Retina (tissue), 1 donor: ENCODE data around the gene MAP3K20.
"Not testable (repeated sequence)": the region's sequence is repeated elsewhere in the genome, so short reads cannot be mapped to it uniquely, and the experiment has no call there.

ENCODE experiments used
- DNase-seq: peaks from one replicate; pipeline ENCODE4 v3.0.0-alpha.2; 2016

The MAP3K20 gene

DNA sequence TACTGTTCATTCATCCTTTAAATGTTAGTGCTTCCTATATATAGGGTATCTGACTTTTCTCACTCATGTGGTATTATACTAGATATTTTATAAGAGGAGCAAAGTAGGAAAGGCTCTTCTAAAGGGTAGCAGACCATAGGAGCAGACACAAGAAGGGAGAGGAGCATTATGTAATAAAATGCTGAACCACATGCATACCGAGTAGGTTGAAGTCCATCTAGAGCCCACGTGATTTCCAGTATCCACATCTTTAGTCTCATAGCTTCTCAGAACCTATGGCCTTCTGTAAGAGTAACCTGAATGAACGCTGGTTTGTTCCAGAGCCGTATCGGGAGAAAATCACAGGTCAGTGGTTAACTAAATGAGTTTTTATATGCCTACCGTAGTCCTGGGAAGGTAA, 85.9 kb downstream of the MAP3K20 start:
- DNase-seq: no peak

DNA sequence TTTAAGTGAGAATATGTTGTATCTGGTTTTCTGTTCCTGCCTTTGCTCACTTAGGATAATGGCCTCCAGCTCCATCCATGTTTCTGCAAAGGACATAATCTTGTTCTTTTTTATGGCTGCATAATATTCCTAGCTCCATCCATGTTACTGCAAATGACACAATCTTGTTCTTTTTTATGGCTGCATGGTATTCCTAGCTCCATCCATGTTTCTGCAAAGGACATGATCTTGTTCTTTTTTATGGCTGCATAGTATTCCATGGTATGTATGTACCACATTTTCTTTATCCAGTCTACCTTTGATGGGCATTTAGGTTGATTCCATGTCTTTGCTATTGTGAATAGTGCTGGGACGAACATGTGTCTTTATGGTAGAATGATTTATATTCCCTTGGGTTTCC, 87.7 kb downstream of the MAP3K20 start:
- DNase-seq: not testable (repeated sequence)

DNA sequence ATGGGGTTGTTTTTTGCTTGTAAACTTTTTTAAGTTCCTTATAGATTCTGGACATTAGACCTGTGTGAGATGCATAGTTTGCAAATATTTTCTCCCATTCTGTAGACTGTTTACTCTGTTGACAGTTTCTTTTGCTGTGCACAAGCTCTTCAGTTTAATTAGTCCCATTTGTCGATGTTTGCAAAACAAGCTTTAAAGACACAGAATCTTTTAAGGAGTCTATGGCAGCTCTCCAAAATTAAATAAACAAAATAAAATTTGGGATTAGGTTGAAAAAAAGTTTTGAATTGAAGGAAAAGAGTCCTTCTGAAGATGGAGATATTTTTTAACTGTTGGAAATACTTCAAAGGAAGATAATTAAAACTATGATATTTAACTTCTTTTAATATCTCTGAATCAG, 88.8 kb downstream of the MAP3K20 start:
- DNase-seq: no peak

DNA sequence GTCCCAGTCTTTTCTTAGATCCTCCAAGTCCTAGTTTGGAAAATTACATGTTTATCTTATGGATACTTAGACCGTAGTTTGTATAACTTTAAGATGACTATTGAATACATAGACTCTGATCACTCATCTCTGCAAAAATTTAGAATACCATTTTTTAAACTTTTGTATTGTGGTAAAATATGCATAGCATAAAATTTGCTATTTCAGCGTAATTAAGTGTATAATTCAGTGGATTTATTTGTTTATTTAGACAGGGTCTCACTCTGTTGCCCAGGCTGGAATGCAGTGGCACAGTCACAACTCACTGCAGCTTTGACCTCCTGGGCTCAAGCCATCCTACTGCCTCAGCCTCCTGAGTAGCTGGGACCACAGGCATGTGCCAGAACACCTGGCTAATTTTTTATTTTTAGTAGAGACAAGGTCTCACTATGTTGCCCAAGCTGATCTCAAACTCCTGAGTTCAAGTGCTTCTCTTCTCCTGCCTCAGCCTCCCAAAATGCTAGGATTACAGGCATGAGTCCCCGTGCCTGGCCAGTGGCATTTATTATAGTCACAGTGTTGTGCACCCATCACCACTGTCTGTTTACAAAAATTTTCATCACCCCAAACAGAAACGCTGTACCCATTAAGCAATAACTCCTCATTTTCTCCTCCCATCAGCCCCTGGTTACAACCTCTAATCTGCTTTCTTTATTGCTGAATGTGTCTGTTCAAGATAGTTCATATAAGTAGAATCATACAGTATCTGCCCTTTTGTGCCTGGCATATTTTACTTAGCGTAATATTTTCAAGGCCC, 90.0 kb downstream of the MAP3K20 start:
- DNase-seq: no peak

DNA sequence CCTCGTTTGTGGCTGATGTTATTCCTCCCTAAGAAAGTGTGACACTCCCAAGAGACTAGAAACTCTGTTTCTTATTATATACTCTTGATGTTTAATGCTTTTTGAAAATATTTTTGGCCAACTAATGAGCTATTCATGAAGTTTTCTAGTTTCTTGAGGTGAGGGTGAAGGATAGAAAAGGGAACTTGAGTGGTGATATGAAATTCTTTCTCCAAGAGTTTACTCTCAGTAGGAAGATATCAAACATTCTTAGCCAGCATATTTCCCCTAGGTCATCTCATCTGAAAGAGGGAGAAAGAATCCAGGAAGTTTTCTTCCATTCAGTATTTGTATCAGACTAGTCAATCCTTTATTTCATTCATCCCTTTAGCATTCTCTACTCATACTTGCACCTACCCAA, 95.7 kb downstream of the MAP3K20 start:
- DNase-seq: no peak

DNA sequence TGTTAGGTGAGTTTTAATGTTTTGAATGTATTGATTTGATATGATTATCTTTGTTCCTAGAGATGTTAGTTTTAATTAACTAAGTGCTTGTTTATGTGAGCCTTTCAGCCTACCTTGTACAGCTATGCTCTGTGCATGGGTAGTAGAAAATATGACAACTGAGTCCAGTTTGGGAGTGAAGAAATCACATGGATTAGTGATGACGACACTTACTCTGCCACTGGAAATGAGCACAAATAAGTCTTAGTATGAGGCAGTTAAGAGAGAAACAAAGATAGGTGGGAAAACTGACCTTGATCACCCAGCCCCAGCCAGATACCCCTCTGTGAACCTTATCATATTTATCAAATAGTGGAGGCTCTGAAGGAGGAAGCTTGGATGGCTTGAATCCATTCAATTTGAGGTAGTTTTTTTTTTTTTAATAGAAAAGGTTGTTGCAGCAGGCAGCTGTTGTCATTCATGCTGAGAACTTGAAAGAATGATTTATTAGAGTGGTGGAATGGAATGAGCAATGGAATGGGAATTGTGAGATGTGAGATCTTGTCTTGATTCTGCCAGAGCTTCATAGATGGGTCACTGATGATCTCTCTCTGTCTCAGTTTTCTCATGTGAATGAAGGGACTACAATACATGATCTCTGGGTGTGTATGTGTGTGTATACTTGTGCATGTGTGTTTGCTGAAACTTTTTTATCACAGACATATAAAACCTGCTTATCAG, 96.4 kb downstream of the MAP3K20 start:
- DNase-seq: no peak

DNA sequence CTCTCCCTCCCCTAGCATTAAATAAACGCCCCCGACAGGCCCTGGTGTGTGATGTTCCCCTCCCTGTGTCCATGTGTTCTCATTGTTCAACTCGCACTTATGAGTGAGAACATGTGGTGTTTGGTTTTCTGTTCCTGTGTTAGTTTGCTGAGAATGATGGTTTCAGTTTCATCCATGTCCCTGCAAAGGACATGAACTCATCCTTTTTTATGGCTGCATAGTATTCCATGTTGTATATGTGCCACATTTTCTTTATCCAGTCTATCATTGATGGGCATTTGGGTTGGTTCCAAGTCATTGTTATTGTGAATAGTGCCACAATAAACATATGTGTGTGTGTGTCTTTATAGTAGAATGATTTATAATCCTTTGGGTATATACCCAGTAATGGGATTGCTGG, 98.7 kb downstream of the MAP3K20 start:
- not testable (repeated sequence) for DNase-seq

DNA sequence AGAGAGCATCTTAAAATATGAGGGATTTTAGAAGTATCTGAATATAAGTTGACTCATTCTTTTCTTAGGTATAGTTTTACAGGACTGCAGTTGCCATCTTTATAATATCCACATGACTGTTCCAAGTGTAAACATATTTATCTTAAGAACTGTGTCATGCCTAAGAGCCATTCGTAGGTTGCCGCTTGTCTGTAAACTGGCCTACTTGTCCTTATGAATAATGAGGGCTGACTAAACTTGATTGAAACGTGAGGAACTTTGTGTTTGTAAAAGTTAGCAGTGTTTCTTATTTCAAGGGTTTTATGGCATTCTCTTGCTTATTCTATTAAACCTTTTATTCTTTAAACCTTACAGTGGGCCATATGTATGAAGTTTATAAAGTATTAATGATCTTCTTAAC, 99.6 kb downstream of the MAP3K20 start:
- DNase-seq: no peak

DNA sequence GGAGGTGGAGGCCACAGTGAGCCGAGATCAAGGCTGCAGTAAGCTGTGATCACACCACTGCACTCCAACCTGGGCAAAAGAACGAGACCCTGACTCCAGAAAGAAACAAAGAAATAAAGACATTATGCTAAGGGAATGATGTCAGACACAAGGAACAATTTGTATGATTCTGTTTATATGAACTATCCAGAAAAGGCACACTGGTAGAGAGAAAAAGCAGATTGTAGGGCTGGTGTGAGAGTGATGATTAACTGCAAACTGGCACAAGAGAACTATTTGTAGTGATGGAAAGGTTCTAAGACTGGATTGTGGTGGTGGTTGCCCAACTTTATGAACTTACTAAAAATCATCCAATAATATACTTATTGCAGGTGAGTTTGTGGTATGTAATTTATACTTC, 106.3 kb downstream of the MAP3K20 start:
- DNase-seq: no peak

DNA sequence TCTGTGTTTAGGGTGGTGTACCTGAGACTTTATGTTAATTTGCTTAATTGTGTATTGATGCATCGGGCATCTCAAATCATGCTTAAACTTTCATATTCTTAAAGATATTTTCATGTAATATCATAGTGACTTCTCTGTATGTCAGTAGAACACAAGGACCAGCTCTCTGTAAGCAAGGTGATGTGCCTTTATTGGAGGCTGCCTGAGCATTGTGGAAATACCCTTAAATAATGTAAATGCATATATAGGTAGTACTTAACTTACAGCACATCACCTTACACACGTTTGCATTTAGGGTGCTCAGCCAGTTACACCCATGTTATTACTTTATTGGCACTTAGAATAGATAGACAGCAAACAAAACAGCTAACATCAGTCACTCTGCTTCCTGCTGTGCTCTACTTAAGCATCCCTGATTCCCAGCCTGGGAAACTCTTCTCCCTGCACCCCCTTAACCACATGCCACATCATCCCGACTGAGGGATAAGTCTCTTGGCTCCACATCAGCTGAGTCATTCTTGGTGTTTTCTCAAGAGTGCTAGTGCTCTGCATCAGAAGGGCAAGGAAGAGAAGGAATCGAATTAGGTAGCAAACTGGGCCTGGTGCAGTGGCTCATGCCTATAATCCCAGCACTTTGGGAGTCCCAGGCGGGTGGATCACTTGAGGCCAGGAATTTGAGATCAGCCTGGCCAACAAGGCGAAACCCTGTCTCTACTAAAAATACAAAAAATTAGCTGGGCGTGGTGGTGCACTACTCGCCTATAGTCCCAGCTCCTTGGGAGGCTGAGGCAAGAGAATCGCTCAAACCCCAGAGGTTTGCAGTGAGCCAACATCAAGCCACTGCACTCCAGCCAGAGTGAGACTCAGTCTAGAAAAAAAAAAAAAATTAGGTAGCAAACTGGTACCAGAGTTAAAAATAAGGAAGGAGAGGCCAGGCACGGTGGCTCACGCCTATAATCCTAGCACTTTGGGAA, 108.7 kb downstream of the MAP3K20 start:
- DNase-seq: no peak

DNA sequence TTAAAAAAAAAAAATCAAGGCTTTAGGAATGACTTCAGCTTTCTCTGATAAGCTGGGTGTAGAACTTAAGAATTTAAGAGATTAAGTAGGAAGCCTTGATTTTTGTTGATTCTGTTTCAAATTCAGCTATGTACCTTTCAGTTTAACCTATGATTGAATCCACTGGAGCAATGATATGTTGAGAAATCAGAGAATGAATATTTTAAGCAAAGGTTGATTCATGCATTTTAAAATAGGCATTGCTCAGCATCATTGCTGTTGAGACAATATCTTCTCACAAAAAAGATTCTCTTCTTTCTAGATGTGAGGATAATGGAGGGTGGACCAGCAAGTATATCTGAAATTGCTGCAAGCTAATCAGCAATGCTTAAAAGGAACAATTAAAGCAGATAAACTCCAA, 109.8 kb downstream of the MAP3K20 start:
- DNase-seq: no peak

DNA sequence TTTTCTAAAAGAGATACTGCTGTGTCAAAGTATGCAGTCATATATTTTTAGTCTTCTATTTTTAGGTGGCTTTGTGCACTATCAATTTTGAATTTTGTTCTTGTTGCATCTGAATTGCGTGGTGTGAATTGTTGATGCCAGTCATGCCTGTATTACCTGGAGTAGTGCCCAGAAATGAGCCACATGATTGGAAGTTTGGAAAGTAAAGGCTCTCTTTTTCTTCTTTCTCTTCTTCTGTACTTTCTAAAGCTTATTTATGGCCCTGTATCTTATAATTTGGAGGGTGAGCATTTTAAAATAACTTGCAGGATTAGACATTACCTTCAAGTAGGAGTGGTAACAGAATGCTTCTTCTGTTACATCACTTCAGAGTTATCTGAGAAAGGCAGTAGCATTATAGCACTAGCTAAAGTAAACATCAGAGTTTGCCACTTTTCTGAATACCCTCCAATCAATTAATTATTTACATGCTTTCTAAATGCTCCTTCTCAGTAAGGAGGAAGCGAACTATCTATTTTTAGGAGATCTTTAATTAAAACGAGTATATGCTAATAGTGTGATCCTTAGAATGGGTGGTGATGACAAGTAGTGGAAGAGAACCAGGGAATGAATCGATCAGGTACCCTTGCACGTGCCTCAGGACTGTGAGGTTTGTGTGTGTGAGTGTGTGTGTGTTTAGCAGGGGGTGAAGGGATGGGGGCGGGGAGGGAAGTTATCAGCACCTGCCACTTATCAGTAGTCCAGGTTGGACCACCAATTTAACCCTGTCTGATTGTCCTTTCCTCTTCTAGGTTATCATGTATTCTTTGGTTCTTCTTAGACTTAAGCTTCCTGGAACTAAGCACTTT, 112.5 kb downstream of the MAP3K20 start:
- DNase-seq: no peak

DNA sequence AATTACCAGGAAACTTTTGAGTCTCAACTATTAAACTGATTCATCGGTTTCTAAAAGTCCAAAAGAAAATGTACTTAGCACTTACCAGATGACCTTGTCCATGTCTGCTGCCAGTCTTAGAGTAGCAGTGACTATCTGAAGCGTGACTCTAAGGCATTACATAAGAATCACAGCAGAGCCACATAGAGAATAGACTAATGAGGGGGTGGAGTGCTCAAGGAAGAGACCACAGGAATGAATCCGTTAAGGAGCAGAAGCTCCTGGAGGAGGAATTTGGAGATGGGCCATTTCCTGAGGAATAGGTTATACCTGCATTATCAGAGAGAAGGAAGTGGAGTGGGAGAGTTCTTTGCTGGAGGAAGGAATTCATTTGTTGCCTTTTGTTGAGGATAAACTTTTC, 116.0 kb downstream of the MAP3K20 start:
- DNase-seq: no peak

DNA sequence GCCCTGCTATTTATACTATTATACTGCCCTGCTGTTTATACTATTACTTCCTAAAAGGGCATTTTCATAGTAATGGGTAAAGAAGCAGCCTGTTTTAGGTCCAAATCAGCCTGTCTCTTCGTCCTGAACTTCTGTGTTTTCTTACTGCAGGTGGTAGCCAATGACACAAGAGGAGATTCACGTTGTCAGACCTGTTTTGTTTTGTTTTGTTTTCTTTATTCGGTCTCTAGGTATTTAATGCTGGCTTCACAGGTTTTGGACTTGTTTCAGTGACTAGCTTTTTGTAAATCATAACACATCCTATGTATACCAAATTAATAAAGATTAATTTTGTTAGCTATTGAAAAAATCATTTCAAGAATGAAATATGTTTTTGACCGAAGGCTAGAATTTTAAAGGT, 116.4 kb downstream of the MAP3K20 start:
- DNase-seq: no peak

DNA sequence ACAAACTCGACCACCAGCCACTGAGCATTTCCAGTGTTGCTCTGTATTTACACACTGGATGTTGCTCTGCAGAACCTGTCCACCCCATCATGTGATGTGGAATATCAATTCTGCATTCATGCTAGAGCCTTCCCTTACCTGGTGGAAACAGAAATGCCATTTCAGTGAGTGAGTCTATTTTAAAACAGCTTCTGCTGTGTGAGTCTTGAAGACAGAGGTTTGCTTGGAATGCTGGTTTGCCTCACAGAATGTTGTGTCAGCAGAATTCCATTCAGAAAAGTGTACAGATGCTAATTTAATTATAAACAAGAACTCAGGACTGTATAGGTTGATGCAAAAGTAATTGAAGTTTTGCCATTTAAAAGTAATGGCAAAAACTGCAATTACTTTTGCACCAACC, 118.3 kb downstream of the MAP3K20 start:
- DNase-seq: no peak

DNA sequence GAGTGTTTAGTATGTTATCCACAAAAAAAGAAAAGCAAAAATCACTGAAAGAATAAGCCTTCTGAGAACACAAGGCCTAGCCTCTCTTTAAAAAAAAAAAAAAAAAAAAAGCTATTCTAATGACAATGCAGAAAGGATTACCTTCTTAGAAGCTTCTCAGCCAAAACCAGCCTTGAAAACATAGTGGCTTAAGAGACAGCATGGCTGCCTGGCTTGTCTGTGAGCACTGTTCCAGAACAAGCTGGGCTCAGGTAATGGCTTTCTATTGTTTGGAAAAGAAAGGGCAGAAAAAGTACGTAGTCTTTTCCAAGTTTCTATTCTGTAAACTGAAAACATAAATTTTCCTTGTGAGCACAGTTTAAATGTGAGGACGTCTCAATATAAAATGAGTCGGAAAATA, 119.5 kb downstream of the MAP3K20 start:
- DNase-seq: no peak

DNA sequence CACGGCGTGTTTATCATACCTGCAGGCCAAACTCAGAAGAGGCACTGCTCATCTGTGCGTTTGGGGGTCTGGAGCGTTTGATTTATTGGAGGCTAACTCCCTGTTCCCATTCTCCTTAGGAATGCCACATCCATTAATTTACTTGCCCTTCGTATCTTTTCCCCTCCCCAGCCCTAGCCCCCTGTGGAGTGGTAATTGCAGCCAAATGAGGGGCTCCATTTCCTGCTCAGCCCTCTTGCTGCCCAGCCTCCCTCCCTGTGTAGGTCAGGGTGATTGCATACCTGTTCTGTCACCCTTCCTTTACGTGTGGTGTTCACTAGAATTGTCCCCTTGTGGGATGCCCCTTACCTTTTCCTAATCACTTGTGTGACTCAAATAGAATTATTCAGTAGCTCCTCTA, 120.4 kb downstream of the MAP3K20 start:
- no peak for DNase-seq

DNA sequence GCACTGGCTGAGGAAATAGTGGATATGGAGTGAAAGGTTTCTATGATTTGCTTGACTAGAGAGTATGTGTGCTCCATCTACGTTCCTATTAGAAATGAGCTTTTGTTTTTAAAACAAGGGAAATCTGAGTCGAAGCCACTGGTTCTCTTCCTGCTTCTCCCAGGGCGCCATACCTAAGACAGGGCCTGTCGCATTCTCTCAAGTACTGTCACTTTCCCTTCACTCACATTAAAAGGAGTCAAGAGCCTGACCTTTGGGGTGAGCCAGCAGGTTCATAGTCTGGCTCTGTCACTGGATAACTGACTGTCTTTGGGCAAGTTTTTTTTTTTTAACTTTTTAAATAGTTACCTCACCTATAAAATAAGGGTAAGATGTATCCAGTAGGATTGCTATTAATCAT, 121.0 kb downstream of the MAP3K20 start:
- DNase-seq: no peak

DNA sequence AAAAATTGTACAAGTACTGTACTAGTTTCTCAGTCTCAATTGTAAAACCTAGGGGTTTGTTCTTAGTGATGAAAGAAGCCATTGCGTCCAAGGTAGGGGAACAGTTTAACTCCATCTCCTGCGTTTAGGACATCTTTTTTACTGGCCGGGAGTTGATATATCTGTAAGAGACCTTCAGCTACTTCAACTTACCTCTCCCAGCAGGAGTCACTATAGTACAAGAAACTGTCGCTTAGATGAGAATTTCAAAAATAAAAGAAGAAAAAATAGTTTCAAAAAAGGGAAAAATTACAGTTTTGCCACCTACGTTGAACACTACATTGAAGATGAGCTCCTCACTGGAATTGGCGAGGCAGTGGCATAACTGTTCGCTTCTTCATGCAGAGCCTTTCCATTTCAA, 122.7 kb downstream of the MAP3K20 start:
- no peak for DNase-seq

DNA sequence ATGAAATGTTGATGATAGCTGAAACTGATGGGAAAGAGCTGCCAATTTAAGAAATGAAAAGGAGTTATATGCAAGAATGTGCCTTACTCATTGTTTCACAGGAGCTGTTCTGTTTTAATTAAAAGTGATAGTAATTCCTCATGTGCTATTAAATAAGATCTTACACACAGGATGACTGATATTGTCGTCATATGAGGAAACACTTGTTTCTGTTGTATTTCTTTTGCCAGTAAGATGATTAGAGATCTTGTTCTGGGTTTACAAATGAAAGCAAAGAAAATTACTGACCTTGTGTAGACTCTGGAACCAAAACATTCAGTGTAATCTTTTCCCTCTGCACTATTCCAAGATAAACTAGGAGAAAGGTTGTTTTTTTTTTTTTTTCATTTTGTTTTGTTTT, 123.6 kb downstream of the MAP3K20 start:
- DNase-seq: no peak

DNA sequence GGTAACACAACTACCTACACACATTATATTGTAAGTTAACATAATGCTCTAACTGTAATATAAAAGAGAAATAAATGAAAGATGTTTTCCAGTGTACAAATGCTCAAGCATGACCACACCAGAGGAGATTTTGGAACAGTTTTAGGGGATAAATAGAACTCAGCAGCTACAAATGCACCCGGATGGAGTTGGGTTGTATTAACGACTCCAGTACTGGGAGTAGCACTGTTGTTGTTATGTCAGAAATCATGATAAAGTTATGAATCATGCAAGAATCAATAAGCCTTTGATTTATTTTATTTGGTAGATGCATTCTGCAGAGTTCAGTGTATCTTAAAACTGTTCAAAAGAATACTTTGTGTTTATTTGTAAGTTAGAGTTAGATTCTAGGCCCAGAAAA, 126.9 kb downstream of the MAP3K20 start:
- no peak for DNase-seq

DNA sequence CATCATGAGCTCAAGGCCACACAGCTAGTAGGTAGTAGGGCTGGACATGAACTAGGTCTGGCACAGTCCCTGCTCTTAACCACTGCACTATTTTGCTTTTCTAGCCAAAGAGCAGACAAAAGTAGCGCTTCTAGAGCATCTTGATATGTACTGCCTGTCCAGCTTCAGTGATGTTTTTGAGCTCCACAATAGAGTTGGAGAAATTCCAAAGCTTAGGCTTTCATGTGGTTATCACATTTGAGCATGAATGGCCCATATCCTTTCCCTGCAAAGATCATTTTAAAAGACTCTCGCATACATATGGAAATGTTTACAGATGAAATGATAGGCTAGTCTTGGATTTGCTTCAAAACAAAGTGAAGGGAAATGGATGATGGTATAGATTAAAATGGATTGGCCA, 128.7 kb downstream of the MAP3K20 start:
- DNase-seq: no peak

DNA sequence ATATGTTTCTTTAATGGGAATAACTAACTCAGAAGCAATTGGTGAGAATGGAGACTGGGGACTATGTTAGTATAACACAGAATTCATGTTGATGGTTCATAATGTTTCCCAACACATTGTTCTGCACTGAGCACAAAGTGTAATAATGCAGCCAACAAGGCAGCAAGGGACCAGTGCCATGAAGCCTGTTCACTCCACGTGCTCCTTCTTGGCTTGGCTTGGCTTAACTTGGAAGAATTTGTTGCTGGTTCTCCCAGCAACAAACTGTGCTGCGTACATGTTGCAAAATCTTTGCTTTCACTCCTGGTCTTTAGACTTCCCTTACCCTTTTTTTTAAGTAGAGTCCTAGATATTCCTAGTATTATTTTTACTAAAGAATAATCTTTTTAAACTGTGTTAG, 129.7 kb downstream of the MAP3K20 start:
- DNase-seq: no peak
